Stimulated activated naive CD8-positive, alpha-beta T cell treated with anti-CD3 and anti-CD28 coated beads, Interleukin-15, Interleukin-2, amounts not matched to agents 100 ng/mL and 50 ng/mL, for 24 hours (primary cell): ENCODE measurements around the gene NT5C3A.
A peak's percentile ranks its signal among the peaks of the same experiment; 100 is the strongest.
"Not testable (repeated sequence)": the region's sequence is repeated elsewhere in the genome, so short reads cannot be mapped to it uniquely, and the experiment has no call there.

Source experiments
- H3K27ac Mint-ChIP-seq: one replicate; pipeline ENCODE4 v1.8.0; 2021; ENCODE audit warnings: mild to moderate bottlenecking, mixed read lengths
- H3K27me3 Mint-ChIP-seq: one replicate; pipeline ENCODE4 v1.8.0; 2021; ENCODE audit warnings: mixed read lengths
- H3K36me3 Mint-ChIP-seq: one replicate; pipeline ENCODE4 v1.8.0; 2021; ENCODE audit warnings: low read depth, mixed read lengths
- H3K4me1 Mint-ChIP-seq: one replicate; pipeline ENCODE4 v1.8.0; 2021; ENCODE audit warnings: low read depth, mixed read lengths
- H3K4me3 Mint-ChIP-seq: one replicate; pipeline ENCODE4 v1.8.0; 2021; ENCODE audit warnings: mild to moderate bottlenecking, mixed read lengths
- H3K9me3 Mint-ChIP-seq: one replicate; pipeline ENCODE4 v1.8.0; 2021; ENCODE audit warnings: mixed read lengths

NT5C3A gene

GRCh38 chr7:33039903-33040292 is 22.7 kb downstream of the NT5C3A start:
- Mint-ChIP-seq H3K27me3 (no peaks in the 10 kb centered on the region), H3K4me3 (peak overlapping the region; percentile 78), H3K9me3 (no peaks in the 10 kb centered on the region), H3K27ac (peak overlapping the region; percentile 83), H3K36me3 (peaks cover 4% of the 10 kb centered on the region), H3K4me1 (peaks cover 70% of the 10 kb centered on the region)

DNA sequence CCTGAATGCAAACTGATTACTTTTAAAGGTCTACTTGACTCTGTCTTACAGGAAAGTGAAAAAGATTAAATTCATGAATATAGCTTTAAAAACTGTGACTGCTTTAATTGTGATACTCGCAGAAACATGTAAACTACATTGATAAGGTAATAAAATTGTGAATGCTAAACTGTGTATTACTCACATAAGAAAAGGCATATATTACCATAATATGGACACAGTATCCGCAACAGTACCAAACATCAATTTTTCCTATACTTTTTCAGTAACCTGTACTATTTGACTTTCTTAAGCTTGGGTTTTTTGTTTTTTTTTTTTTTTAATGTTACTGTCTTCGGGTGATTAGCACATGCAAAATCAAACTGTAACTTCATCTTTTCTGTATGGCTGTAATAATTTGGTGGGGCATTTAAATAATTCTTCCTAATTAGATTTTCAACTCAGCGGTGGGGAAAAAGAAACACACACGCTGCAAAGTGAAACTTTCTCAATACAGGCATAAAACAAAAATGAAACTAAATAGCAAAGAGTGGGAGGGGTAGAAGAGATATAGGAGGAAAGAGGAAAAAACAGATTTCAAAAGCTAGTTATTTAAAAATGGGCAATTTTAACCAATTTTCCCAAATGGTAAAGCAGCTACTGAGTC is 23.2 kb downstream of the NT5C3A start:
- H3K9me3 Mint-ChIP-seq, result no peaks in the 10 kb centered on the region
- H3K36me3 Mint-ChIP-seq, result peaks cover 9% of the 10 kb centered on the region
- H3K4me1 Mint-ChIP-seq, result peaks cover 70% of the 10 kb centered on the region
- peak overlapping the region; percentile 83 for H3K27ac Mint-ChIP-seq
- peak overlapping the region; percentile 78 for H3K4me3 Mint-ChIP-seq
- no peaks in the 10 kb centered on the region for H3K27me3 Mint-ChIP-seq

DNA sequence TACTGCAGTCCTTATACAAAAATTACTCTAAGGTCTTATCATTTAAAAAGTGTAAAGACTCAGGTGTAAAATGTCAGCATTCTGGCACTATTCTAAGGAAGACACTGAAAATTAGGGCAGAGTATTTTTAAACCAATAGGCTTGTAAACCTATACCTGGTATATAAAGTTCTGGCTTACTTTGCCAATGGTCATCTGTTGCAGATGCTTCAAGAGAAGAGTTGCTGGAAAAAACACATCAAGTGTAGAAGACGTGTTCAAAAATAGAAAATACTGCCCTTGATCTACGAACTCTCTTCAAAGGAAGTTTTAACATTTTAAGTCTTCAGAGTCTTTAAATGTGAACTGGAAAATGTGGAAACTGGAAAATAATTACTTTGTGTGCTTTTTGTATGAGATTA is 23.9 kb downstream of the NT5C3A start:
- Mint-ChIP-seq H3K27ac (peak overlapping the region; percentile 83), H3K27me3 (no peaks in the 10 kb centered on the region), H3K9me3 (no peaks in the 10 kb centered on the region), H3K36me3 (peaks cover 13% of the 10 kb centered on the region), H3K4me3 (peak overlapping the region; percentile 78), H3K4me1 (peaks cover 67% of the 10 kb centered on the region)

- Mint-ChIP-seq H3K27me3 (no peaks in the 10 kb centered on the region), H3K9me3 (no peaks in the 10 kb centered on the region), H3K4me3 (no peak overlapping the region), H3K36me3 (peaks cover 19% of the 10 kb centered on the region), H3K27ac (no peak overlapping the region), H3K4me1 (peaks cover 53% of the 10 kb centered on the region)
Observed at GRCh38 chr7:33035776-33036175, 26.8 kb downstream of the NT5C3A start.

DNA sequence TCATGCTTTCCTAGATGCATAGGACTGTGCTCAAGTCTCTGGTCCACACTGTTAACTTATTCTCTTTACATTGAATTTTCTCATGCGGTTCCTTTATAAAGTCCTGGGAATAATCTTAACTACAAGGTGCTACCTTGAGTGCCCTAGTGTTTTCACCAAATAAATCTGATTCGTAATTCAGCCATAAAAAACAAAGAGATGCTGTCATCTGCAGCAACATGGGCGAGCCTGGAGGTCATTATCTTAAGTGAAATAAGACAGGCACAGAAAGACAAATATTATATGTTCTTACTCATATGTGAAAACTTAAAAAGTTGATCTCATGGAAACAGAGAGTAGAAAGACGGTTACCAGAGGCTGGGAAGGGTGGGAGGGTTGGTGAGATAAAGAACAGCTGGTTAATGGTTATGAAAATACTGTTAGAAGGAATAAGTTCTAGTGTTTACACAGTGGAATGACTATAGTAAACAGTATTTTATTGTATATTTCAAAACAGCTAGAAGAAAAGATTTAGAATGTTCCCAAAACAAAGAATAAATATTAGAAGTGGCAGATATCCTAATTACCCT is 38.3 kb downstream of the NT5C3A start:
- no peaks in the 10 kb centered on the region for H3K9me3 Mint-ChIP-seq
- H3K4me1 Mint-ChIP-seq, result no peaks in the 10 kb centered on the region
- peaks cover 52% of the 10 kb centered on the region for H3K36me3 Mint-ChIP-seq
- H3K27ac Mint-ChIP-seq, result no peak overlapping the region
- no peaks in the 10 kb centered on the region for H3K27me3 Mint-ChIP-seq
- no peak overlapping the region for H3K4me3 Mint-ChIP-seq

DNA sequence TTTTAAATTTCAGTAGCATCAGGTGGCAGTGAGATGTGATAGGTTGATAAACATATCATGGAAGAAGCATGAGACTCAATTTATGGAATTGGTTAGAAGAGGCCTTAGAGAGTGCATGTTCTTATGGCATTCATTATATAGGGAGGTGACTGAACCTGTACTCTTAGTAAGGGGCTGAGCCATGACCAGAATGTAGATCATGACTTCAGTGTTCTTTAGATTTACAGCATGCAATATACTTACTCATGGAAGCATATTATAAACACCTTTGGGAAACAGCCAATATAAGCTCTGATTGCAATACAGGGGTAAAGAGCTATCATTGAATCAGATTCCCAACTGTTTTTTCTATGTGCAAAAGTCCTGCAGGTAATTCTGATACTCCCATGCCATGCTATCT is 50.2 kb downstream of the NT5C3A start:
- no peak overlapping the region for H3K4me3 Mint-ChIP-seq
- no peaks in the 10 kb centered on the region for H3K9me3 Mint-ChIP-seq
- H3K4me1 Mint-ChIP-seq, result no peaks in the 10 kb centered on the region
- no peaks in the 10 kb centered on the region for H3K27me3 Mint-ChIP-seq
- H3K27ac Mint-ChIP-seq, result no peak overlapping the region
- H3K36me3 Mint-ChIP-seq, result peaks cover 49% of the 10 kb centered on the region

DNA sequence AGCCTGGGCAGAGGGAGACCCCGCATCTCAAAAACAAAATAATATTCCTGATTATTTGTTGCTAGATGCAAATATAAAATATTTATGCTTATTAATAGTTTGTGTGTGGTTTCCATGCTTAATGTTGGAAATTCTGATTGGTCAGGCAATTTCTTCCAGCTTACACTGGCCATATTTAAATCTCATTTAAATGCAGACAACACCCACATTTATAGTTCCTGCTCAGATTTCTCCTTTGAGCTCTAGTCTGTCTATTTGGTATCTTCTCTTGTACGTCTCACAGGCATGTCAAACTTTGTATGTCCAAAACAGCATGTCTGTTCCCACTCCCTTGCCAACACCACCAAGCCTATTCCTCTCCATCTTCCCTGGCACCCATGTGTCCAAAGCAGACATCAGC is 52.8 kb downstream of the NT5C3A start:
- H3K4me3 Mint-ChIP-seq, result no peak overlapping the region
- H3K27ac Mint-ChIP-seq, result peak overlapping the region; percentile 0
- no peaks in the 10 kb centered on the region for H3K27me3 Mint-ChIP-seq
- H3K9me3 Mint-ChIP-seq, result no peaks in the 10 kb centered on the region
- peaks cover 38% of the 10 kb centered on the region for H3K36me3 Mint-ChIP-seq
- no peaks in the 10 kb centered on the region for H3K4me1 Mint-ChIP-seq

- H3K27ac Mint-ChIP-seq, H3K4me1 Mint-ChIP-seq, H3K9me3 Mint-ChIP-seq, H3K4me3 Mint-ChIP-seq, H3K27me3 Mint-ChIP-seq, H3K36me3 Mint-ChIP-seq: not testable (repeated sequence)
Observed at GRCh38 chr7:33005690-33006089, 56.9 kb downstream of the NT5C3A start.

GRCh38 chr7:33005193-33005592 is 57.4 kb downstream of the NT5C3A start:
- not testable (repeated sequence) for H3K4me1 Mint-ChIP-seq, H3K27me3 Mint-ChIP-seq, H3K9me3 Mint-ChIP-seq, H3K36me3 Mint-ChIP-seq, H3K4me3 Mint-ChIP-seq, H3K27ac Mint-ChIP-seq

DNA sequence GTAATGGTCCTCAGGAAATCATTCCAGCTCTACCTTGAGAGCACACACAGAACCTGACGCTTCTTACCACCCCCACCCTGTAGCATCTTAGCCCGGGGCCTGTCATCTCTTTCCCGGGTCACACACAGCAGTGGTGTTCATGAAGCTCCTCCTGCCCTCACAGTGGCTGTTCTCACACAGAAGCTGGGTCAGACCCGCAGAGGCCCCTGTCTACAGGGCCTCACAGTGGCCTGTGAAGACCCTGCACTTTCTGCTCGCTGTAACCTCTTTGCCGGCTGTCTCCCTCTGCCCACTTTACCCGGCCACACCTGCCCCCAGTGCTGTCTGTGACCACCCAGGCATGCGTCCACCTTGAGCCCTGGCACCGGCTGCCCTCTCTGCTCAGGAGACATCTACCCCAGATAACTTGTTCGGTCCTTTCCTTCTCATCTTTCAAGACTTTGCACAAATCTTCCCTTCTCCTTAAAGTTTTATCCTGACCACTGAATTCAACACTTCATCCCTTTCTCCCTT is 58.4 kb downstream of the NT5C3A start:
- not testable (repeated sequence) for H3K27me3 Mint-ChIP-seq, H3K9me3 Mint-ChIP-seq, H3K4me3 Mint-ChIP-seq, H3K36me3 Mint-ChIP-seq, H3K4me1 Mint-ChIP-seq, H3K27ac Mint-ChIP-seq

GRCh38 chr7:33003111-33003510 is 59.5 kb downstream of the NT5C3A start:
- not testable (repeated sequence) for H3K9me3 Mint-ChIP-seq, H3K4me3 Mint-ChIP-seq, H3K36me3 Mint-ChIP-seq, H3K27ac Mint-ChIP-seq, H3K4me1 Mint-ChIP-seq
- peaks cover 15% of the 10 kb centered on the region for H3K27me3 Mint-ChIP-seq

- peaks cover 18% of the 10 kb centered on the region for H3K27me3 Mint-ChIP-seq
- H3K4me3 Mint-ChIP-seq, H3K36me3 Mint-ChIP-seq: not testable (repeated sequence)
Observed at GRCh38 chr7:32999380-32999779, 63.2 kb downstream of the NT5C3A start.

DNA sequence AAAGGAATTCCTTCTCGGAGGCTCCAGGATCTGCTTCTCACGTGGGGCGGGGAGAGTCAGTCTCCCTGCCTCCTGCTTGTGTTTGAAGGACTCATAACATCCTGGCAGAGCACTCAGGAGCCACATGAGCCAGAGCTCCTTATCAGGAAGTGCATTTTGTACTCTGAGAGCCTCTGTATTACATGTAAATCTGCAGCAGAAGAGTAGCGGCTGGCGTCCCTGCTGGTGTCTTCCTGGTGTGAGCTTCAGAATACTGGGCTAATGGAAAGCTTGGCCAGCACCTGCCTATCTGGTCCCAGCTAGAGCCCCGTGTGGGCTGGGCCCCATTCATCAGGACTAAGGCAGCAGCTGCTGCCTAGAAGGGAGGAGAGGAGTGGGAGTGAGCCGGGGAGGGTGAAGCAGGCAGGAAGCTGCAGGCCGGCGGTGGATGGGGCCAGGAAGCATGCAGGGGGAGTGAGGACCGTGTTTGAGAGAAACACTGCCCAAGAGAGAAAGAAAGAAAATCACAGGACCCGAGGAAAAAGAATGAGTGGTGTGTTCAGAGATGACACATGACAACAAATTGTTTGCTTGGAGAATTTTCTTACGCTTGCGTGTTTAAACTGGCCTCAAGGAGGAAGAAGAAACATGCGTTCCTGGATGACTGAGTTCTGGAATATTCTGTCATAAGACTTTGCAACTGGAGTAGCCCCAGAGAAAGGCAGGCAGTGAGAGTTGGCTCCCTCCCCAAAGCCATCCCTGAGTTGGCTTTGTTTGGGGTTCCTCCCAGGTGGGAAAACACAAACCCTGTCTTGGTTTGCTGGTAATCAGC is 64.0 kb downstream of the NT5C3A start:
- H3K4me3 Mint-ChIP-seq, H3K4me1 Mint-ChIP-seq, H3K27ac Mint-ChIP-seq, H3K36me3 Mint-ChIP-seq, H3K9me3 Mint-ChIP-seq: not testable (repeated sequence)
- H3K27me3 Mint-ChIP-seq, result peaks cover 21% of the 10 kb centered on the region

More at GRCh38 chr7:32999380-32999779, 63.2 kb downstream of the NT5C3A start:
- H3K27ac Mint-ChIP-seq, H3K4me1 Mint-ChIP-seq, H3K9me3 Mint-ChIP-seq: not testable (repeated sequence)

DNA sequence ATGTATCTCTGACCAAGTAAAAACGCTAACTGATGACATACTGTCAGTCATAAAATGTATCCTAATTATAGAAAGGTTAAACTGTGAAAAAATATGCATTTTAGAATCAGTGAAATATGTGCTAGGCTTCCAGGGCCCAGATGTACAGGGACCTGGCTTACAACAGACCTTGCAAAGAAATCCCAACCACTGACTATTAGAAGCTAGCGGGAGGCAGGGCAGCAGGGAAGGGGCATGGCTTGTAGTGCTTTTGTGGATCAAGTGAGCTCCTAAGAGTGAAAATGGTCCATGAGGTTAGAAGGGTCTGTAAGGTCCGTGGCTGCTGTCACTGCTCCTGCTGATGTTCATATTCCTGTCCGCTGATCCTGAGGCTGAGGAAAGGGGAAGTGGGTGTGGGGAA is 64.6 kb downstream of the NT5C3A start:
- not testable (repeated sequence) for H3K9me3 Mint-ChIP-seq, H3K36me3 Mint-ChIP-seq, H3K4me1 Mint-ChIP-seq, H3K27ac Mint-ChIP-seq, H3K4me3 Mint-ChIP-seq
- peaks cover 27% of the 10 kb centered on the region for H3K27me3 Mint-ChIP-seq

DNA sequence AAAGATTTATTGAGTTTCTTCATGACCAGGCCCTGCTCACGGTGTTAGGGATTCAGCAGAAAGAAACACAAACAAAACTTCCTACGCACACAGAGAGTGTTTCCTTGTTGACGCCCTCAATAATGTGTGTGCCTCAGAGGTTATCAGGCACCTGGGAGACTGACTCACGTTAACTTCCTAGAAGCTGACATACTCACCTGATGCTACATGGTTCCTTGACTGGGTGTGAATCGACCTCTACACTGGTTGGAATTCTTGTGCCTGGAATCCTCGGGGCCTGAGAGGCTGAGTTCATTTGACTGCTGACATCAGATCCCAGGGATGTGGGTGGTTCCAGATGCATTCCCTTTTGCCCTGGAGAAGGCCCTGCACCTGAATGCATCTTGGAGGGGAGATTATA is 69.8 kb downstream of the NT5C3A start:
- Mint-ChIP-seq H3K4me1 (peaks cover 27% of the 10 kb centered on the region), H3K27me3 (peaks cover 34% of the 10 kb centered on the region)
- H3K27ac Mint-ChIP-seq, H3K36me3 Mint-ChIP-seq, H3K4me3 Mint-ChIP-seq, H3K9me3 Mint-ChIP-seq: not testable (repeated sequence)
